Right kidney (tissue), 1 donor: ENCODE measurements around the gene YIF1B.

Experiments used
- DNase-seq: peaks from one replicate; pipeline ENCODE4 v3.0.0-alpha.2; 2016

The YIF1B gene

DNA sequence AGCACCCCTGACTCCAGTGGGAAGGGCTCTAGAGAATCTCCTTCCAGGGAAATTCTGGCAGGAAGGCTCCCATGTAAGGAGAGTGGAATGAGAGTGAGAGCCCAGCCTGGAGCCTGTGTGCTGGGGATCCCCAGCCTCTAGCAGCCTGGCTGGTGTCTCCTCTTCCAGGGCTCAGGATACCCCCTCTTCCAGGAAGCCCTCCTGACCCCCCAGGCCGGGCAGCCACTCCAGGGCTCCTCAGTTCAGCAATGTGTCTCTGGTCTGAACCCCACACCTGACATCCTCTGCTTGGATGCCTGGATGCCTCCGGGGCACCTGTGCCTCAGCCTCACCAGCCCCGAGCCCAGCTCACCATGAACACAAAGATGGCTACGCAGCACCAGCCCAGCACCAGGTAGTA, 8.7 kb downstream of the YIF1B start:
- DNase-seq = no peak

DNA sequence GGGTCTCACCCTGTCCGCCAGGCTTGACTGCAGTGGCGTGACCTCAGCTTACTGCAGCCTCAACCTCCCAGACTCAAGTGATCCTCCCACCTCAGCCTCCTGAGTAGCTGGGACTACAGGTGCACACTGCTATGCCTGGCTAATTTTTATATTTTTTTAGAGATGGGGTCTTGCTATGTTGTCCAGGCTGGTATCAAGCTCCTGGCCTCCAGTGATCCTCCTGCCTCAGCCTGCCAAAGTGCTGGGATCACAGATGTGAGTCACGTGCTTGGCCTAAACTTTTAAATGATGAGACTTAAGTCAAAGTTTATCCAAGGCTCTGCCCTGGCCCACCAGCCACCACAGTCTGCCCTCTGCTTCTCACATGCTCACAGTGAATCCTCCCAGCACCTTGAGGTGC, 9.5 kb downstream of the YIF1B start:
- DNase-seq = no peak

DNA sequence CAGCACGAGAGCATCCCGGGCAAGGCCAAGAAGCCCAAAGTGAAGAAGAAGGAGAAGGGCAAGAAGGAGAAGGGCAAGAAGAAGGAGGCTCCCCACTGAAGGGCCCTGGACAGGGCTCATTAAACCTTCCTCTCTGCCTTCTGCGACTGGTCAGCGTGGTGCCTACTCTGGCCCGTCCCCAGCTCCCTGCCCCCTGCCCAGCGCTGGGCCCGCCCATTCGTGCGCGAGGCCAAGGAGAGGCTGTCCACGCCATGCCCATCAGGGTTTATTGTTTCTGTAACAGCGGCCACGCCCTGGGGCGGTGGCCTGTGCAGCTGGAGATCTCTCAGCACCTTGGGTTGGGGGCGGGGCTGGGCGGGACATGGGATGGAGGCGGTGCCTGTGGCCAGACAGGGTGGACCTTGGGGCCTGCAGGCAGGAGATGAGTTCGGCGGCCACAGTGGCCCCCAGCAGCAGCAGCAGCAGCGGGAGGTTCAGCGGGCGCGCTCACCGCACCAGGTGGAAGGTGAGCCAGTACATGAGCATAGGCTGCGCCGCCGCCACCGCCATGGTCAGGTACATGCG, 10.8 kb downstream of the YIF1B start:
- peak; percentile 63 for DNase-seq

DNA sequence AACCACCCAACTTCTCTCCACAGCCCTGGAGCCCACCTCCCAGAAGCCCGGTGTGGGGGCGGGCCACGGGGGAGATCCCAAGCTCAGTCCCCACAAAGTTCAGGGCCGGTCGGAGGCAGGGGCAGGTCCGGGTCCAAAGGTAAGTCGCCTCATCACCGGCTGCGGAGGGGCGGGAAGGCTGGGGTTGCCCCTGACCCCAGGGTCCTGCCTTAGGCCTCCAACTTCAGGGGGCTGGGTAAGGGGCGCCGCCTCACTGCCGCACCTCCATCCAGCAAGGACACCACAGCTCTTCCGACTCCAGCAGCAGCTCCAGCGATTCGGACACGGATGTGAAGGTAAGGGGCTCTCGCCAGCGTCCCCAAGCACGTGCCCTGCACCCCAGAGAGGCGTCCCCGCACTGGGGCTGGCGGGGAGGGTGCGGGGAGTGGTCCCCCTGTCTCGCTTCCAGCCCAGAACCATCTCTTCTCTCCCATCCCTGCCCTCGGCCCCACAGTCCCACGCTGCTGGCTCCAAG, 11.3 kb downstream of the YIF1B start:
- DNase-seq = peak; percentile 47

DNA sequence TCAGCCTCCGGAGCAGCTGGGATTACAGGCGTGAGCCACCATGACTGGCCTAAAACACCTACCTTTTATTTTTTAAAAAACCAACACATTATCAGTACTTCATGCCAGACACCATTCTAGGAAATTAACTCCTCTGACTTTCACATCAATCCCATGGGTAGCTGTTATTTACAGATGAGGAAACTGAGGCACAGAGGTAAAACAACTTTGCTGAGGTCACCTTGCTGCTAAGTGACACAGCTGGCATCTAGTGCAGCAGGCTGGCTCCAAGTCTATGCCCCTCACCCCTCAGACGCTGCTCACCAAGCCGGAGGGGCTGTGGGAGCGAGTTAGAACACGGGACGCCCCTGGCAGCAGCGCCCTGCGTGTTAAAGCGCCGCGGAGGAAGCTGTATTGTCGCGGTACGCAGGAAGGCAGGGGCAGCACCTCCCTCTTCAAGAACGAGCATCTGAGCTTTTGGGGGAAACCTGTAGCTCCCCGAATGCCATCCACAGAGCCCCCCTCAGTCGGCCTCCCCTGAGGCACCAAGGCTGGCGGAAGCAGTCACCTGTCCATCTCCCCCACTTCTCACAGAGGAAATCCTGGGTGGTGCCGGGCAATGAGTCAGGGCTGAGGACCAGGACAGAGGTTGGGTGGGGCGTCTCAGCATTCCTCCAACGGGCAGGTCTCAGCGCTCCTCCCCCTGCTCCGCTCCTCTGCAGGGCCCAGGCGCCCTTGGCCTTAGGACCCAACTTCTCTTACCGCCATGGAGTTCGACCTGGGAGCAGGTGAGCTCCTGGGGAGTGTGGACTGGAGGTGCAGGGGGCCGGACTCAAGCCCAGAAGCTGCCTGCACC, 12.0 kb downstream of the YIF1B start, which contains the start of gene C19orf33:
Gene C19orf33 (plus strand): TSS at position 735 of the 835 bp plus-strand sequence. CDS start 11 bp downstream, at position 746.
- DNase-seq = no peak

DNA sequence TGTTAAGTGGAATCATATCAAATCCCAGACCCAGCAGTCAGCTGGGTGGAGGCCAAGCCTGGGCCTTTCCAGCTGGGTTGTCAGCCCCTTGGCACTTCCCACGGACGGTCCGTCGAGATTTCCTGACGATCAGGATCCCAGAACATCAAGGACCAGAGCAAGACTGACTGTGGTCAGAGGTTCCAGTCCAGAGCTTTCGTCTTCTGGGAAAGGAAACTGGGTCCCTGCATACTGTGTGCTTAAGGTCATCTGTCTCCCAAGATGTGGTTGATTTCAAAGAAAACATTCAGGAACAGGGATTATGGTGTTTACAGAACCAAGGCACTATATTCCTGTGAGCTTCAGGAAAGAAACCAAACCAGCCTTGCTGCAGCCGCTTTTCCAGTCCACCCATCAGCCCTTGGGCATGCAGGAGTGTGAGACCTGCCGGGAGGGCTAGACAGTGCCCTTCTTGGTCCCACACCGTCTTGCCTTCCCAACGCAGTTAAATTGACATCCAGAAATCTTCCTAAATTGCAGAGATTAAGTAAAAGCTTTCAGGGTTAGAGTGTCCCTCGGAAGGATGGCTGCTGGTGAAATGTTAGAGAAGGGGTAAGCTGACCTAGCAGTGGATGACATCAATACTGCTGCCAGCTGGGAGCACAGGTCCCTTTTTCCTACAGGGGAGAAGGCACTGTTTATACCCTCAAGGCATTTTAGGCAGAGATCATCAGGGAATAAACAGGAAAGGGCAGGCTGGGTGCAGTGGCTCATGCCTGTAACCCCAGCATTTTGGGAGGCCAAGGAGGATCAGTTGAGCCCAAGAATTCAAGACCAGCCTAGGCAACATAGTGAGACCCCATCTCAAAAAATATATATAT, 16.7 kb downstream of the YIF1B start:
- no peak for DNase-seq

DNA sequence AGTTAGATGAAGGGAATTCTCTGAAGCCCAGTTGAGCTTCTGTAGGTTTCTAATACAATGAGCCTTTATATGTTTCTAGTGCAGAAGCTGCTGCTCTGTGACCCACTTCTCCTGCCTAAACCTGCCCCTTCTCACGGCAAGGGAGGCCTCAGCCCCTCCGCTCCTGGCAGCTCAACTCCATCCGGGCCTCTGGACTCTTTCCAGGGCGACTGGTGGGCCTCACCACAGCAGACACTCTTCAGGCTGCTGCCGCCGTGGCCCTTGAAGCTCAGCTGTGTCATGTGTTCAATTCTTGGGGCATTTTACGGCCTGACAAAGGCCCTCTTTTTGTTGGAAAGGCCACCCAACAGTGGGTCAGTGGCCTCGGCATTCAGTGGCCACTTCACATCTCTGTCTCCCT, 21.7 kb downstream of the YIF1B start:
- no peak for DNase-seq

DNA sequence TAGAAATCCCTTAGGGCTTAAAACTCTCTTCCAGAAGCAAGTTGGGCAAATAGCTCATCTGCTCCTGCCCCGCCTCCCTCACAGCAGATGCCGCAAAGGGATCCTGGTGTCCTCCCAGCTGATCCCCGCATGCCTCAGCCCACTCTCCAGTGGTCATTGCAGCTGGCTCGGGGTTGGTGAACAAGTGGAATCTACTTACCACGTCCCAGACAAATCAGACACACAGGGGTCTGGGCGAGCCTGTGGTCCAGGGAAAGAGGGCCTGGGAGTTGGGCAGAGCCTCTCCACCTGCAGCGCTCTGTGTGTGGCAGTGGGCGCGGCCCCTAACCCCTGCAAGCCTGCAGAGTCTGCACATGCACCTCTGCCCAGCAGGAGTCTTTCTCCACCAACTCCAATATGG, 22.5 kb downstream of the YIF1B start:
- no peak for DNase-seq

DNA sequence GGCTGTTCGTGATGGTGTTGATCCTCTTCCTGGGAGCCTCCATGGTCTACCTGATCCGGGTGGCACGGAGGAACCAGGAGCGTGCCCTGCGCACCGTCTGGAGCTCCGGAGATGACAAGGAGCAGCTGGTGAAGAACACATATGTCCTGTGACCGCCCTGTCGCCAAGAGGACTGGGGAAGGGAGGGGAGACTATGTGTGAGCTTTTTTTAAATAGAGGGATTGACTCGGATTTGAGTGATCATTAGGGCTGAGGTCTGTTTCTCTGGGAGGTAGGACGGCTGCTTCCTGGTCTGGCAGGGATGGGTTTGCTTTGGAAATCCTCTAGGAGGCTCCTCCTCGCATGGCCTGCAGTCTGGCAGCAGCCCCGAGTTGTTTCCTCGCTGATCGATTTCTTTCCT, 23.9 kb downstream of the YIF1B start:
- DNase-seq = no peak

DNA sequence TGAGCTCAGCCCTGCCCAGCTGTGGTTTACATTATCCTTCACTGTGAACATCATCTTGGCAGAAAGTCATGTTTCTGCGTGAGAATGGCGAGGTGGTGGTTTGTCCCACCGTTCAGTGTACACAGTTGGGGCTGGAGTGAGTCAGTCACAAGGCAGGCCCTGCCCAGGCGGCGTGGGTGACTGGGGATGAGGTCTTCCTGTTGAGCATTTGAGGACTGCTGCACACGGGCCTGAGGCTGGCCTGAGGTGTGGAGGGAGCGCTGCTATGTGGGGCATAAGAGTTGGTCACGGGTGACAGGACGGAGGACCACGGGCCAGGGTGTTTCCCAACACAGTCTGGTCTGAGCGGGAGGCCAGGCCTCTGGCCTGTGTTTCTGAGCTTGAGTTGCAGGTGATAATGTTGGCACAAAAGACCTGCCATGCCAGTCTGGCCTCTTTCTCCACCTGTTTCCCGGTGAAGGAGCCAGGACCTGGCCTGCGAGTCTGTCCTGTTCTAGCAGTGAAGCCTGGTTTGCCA, 25.1 kb downstream of the YIF1B start:
- no peak for DNase-seq

DNA sequence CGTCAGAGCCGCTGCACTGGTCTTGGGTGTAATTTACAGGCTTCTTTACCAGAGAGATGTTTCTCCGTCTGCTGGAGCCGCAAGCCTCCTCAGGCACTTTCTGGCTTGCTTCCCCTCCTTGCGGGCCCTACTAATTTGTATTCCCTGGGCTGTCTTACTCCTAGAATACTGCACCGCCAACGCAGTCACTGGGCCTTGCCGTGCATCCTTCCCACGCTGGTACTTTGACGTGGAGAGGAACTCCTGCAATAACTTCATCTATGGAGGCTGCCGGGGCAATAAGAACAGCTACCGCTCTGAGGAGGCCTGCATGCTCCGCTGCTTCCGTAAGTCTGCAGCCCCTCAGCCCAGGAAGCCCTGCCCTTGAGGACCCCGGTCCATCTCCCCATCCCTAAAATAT, 25.8 kb downstream of the YIF1B start:
- no peak for DNase-seq

DNA sequence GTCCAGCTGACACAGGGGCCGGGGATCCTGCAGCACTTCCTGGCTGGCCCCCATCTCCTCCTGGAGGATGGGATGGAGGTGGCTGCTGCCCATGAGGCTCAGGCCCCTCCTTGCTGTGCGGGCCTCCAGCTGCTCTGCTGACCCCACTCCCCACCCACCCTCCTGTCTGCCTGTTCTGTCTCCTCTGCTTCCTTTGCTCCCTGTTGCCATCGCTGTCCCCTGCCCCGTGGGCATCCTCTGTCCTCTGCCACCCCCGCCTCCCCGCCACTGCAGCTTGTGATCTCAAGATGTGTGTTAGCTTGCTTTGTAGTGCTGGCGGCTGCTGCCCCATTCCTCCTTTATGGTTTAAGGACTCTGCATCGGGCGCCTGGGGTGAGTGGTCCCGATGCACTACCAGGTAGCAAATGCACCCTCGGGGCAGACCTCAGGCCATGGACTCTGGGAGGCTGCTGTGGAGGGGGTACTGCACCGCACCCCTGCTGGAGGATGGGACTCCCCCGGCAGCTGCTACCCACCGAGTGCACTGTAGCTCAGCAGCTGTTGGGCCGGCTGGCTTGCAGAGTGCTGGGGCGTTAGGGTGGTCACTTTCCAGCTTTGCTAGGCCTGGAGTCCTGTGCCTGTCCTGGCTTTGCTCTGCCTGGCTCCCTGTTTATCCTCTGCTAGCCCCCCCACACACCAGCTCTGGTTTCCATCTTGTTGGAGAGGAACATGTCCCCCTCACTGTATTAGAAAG, 27.5 kb downstream of the YIF1B start:
- DNase-seq = no peak

DNA sequence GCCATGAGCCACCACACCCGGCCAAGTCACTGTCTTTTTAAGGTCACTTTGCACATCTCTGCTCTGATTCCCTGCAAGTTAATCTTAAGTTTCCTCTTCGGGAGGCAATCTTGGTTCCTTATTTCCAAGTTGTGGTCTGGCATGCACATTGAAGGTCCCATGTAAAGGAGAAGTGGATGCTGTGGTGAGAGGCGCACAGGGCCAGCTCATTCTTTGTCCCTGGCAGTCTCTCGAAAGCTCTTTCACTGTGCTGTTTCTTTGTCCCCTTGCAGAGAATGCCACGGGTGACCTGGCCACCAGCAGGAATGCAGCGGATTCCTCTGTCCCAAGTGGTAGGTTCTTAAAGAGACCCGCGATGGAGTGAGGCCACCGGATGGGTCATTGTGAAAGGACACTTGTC, 28.1 kb downstream of the YIF1B start:
- DNase-seq = no peak

DNA sequence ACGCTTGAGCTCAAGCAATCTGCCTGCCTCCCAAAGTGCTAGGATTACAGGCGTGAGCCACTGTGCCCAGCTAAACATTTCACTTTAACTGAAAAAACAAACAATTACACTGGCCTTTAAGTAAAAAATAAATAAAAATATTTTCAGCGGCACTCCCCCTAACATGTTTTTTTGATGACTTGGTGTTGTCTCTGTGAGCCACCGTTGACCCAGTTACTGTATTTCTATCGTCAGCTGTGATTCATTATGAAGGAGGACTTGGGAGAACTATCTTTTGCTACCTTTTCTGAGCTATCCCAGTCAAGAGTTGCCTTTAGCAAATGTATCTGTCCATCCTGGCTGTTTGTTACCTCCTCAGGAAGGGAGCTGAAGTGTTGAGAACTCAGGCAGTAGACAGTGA, 30.2 kb downstream of the YIF1B start:
- no peak for DNase-seq

DNA sequence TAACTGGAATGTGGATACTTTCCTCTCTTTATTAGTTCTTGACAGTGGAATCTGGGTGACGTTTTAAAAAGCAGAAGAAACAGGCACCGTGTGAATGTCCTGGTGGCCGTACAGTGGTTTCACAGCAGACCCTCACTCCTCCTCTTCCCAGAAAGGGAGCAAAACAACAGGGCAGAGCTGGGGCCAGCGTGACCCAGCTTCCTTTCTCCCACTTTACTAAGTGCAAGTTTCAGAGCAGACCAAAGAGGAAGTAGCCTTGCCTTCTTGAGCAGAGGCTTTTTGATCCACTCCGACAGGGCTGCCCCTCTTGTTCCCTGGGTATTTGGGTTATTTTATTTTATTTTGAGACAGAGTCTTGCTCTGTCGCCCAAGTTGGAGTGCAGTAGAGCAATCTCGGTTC, 31.3 kb downstream of the YIF1B start:
- no peak for DNase-seq

DNA sequence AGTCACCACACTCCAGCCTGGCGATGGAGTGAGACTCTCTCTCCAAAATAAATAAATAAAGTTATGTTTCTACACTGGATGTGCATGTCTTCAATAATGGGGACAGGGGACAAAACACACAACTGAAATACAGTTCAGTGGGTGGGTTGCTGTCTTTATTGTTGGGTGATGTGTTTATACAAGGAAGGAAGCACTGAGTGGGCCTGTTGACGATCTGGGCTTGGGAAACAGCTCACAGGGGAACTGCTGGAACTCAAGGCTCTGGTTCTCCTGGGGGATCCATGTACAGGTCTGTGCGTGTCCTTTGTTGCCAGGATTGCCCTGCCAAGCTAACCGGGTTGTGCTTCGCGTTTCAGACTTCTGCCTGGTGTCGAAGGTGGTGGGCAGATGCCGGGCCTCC, 32.5 kb downstream of the YIF1B start:
- no peak for DNase-seq

DNA sequence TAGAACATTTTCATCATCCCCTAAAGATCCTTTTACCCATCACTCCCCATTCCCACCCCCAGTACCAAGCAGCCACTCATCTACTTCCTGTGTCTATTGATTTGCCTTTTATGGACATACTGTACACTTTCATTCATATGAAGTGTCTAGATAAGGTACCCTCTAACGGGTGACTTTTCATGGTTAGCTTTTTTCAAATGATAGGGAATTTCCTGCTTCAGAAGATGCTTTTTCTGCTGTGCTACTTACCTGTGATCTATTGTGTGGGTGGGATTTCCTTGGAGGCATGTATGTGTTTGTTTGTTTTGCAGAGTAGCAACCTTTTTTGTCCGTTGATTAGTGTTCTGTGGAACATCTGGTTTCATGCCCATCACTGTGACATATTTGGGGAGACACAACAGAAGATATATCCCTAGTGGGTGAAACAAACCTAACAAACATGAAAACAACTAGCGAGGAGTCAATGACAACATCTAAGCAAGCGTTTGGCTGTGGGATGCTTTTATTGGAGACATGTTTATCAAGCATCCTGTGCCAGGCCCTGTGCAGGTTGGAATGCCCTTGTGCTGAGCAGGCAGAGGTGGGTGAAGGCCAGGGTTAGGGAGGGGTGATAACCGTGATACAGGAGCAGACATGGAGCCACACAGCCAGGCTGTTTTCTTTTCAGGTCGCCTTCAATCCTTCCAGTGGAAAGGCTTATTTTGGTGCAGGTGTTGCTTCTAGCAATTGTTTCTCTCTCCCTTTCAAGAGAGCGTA, 33.8 kb downstream of the YIF1B start:
- no peak for DNase-seq

DNA sequence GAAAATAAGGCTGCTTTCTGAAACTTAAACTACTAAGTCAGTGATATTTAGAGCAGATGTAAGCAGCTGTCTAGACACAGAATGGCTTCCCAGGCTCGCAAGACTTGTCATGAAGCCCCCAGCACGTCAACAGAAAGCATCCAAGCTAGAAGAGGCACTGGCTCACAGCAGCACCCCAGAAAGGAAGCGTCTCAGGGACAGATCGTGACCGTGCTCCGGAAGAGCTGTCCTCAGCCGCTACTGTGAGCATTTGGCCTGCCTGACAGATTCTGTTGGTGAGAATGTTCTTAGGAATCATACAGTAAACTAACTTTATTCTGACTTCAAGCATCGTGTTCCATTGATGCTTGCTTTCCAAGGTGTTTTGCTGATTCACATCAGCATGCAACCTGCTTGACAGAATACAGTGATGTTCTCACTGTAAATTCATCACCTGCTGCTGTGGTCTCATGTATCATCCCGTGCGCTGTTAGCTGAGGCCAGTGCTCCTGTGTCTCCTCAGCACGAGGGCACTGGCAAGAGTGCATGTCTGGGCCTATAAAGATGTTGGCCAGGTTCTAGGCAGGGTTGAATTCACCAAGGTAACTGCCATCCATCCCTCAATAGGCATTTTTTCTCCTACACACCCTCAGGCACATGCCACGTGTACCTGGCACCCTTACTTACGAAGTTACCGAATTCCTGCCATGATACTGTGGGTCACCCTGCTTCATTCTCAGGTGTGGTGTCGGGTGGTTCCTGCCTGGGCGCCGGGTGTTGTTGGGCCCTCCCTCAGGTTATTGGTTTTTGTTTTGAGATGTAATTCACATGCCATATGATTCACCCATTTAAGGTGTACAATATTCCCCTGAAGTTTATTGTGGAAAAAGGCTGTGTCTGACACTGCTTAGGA, 35.5 kb downstream of the YIF1B start:
- no peak for DNase-seq

DNA sequence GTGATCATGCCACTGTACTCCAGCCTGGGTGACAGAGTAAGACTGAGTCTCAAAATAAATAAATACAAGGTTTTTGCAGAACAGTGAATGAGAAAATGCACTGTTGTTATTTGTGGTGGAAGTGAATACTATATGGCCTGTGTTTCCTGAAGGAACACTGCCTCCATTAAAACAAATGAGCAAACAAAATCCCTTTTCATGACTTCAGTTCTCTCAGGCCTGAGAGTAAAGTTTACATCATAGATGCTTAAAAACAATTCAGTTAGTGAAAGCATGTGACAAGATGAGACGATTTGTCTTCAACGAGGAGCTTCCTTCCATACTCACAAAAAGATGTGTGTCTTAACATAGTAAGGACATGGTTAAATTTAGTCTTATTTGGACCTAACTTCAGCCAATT, 37.0 kb downstream of the YIF1B start:
- DNase-seq = no peak
